NCI-H1436 treated with DMSO at 0.1 percent for 48 hours (cell line): Measurements from ENCODE around the gene CD96.

ENCODE experiments used
- DNase-seq: peaks from one replicate; lab custom pipeline; 2025; lab: John Stamatoyannopoulos, UW

CD96 gene

GRCh38 chr3:111594205-111594604 is 52.2 kb downstream of the CD96 start:
- no peak for DNase-seq

GRCh38 chr3:111594781-111595180 is 52.8 kb downstream of the CD96 start:
- DNase-seq: no peak

- DNase-seq: no peak
Observed at GRCh38 chr3:111595232-111595631, 53.2 kb downstream of the CD96 start, which contains the start of gene ZBED2. ZBED2 (minus strand) TSS chr3:111595346; CDS start chr3:111594201, 1,145 bp downstream.

- DNase-seq: no peak
Observed at GRCh38 chr3:111596328-111596727, 54.3 kb downstream of the CD96 start.

- no peak for DNase-seq
Observed at GRCh38 chr3:111598139-111598538, 56.1 kb downstream of the CD96 start.

- DNase-seq: no peak
Observed at GRCh38 chr3:111598552-111598951, 56.6 kb downstream of the CD96 start.

GRCh38 chr3:111601810-111602209 is 59.8 kb downstream of the CD96 start:
- DNase-seq: no peak

GRCh38 chr3:111603679-111604078 is 61.7 kb downstream of the CD96 start:
- no peak for DNase-seq

GRCh38 chr3:111604119-111604518 is 62.1 kb downstream of the CD96 start:
- no peak for DNase-seq

GRCh38 chr3:111605018-111605417 is 63.0 kb downstream of the CD96 start:
- DNase-seq: no peak

GRCh38 chr3:111605493-111605892 is 63.5 kb downstream of the CD96 start:
- no peak for DNase-seq

- DNase-seq: no peak
Observed at GRCh38 chr3:111607240-111607920, 65.4 kb downstream of the CD96 start.

GRCh38 chr3:111608383-111608782 is 66.4 kb downstream of the CD96 start:
- no peak for DNase-seq

- DNase-seq: no peak
Observed at GRCh38 chr3:111609700-111610099, 67.7 kb downstream of the CD96 start.

- no peak for DNase-seq
Observed at GRCh38 chr3:111610189-111610588, 68.2 kb downstream of the CD96 start.

- DNase-seq: no peak
Observed at GRCh38 chr3:111610612-111611054, 68.6 kb downstream of the CD96 start.

- no peak for DNase-seq
Observed at GRCh38 chr3:111613294-111613693, 71.3 kb downstream of the CD96 start.

GRCh38 chr3:111615880-111616279 is 73.9 kb downstream of the CD96 start:
- DNase-seq: no peak

GRCh38 chr3:111616417-111617105 is 74.6 kb downstream of the CD96 start:
- no peak for DNase-seq

- DNase-seq: no peak
Observed at GRCh38 chr3:111617406-111617805, 75.4 kb downstream of the CD96 start.

- DNase-seq: no peak
Observed at GRCh38 chr3:111617912-111618601, 76.1 kb downstream of the CD96 start.

- DNase-seq: no peak
Observed at GRCh38 chr3:111618945-111619344, 76.9 kb downstream of the CD96 start.

GRCh38 chr3:111619833-111620232 is 77.8 kb downstream of the CD96 start:
- no peak for DNase-seq
